Neuronal stem cell (in vitro differentiated cells): ENCODE results near the gene NXN.

Experiments used
- DNase-seq: peaks from one replicate; pipeline ENCODE4 v3.0.0-alpha.2; 2013; ENCODE audit warnings: low spot score
- H2AFZ ChIP-seq: one replicate; pipeline ENCODE4 v1.6.1; 2013; ENCODE audit warnings: mild to moderate bottlenecking, low read length, inconsistent platforms
- H2AK5ac ChIP-seq: 2 replicates; pipeline ENCODE4 v1.6.1; 2013; ENCODE audit warnings: low read depth, mild to moderate bottlenecking, inconsistent platforms, low read length, moderate library complexity, mixed read lengths
- H2BK120ac ChIP-seq: 2 replicates; pipeline ENCODE4 v1.6.1; 2013; ENCODE audit warnings: low read depth, mild to moderate bottlenecking, inconsistent platforms, low read length, moderate library complexity, mixed read lengths
- H2BK12ac ChIP-seq: one replicate; pipeline ENCODE4 v1.6.1; 2013; ENCODE audit warnings: low read length, inconsistent platforms
- H2BK15ac ChIP-seq: 2 replicates; pipeline ENCODE4 v1.6.1; 2013; ENCODE audit warnings: mild to moderate bottlenecking, low read length, inconsistent platforms, mixed read lengths
- H2BK5ac ChIP-seq: one replicate; pipeline ENCODE4 v1.6.1; 2013; ENCODE audit warnings: inconsistent platforms, mild to moderate bottlenecking, low read length, moderate library complexity
- H3K14ac ChIP-seq: one replicate; pipeline ENCODE4 v1.6.1; 2013; ENCODE audit warnings: low read length, inconsistent platforms
- H3K18ac ChIP-seq: 2 replicates; pipeline ENCODE4 v1.6.1; 2013; ENCODE audit warnings: low read length, inconsistent platforms
- H3K23ac ChIP-seq: 2 replicates; pipeline ENCODE4 v1.6.1; 2013; ENCODE audit warnings: low read depth, mild to moderate bottlenecking, mixed read lengths, low read length, inconsistent platforms; ENCODE audit not compliant: poor library complexity
- H3K27ac ChIP-seq: replicated peaks from 3 replicates; pipeline ENCODE4 v1.5.1; 2013; ENCODE audit warnings: low read length, inconsistent platforms
- H3K27me3 ChIP-seq, 3 experiments: 2 replicates each; pipeline ENCODE4 v1.6.1; 2013; ENCODE audit warnings: low read length in 3 of 3, mild to moderate bottlenecking in 2 of 3, inconsistent platforms in 1 of 3, low read depth in 1 of 3, mixed read lengths in 1 of 3, moderate library complexity in 1 of 3; ENCODE audit not compliant: control insufficient read depth in 3 of 3, insufficient read depth in 3 of 3
- H3K36me3 ChIP-seq, 2 donors: replicated peaks in 1 of 2; 2 replicates each; pipeline ENCODE4 v1.6.1; 2013; ENCODE audit warnings: low read length in 2 of 2; ENCODE audit not compliant: control insufficient read depth in 2 of 2, insufficient read depth in 2 of 2
- H3K4ac ChIP-seq: 2 replicates; pipeline ENCODE4 v1.6.1; 2013; ENCODE audit warnings: inconsistent platforms, mild to moderate bottlenecking, low read length, moderate library complexity
- H3K4me1 ChIP-seq, 2 donors: 1 replicate in 1 of 2; 2 replicates in 1 of 2; pipeline ENCODE4 v1.6.1; 2013; ENCODE audit warnings: low read length in 2 of 2, low read depth in 1 of 2; ENCODE audit not compliant: control insufficient read depth in 2 of 2, insufficient read depth in 1 of 2
- H3K4me2 ChIP-seq: one replicate; pipeline ENCODE4 v1.6.1; 2013; ENCODE audit warnings: mild to moderate bottlenecking, low read length, inconsistent platforms; ENCODE audit not compliant: insufficient read depth, poor library complexity, severe bottlenecking
- H3K4me3 ChIP-seq, 2 donors: 2 replicates each; pipeline ENCODE4 v1.5.1; 2013; ENCODE audit warnings: low read length in 2 of 2, mild to moderate bottlenecking in 2 of 2, inconsistent platforms in 1 of 2, moderate library complexity in 1 of 2
- H3K79me1 ChIP-seq: one replicate; pipeline ENCODE4 v1.6.1; 2013; ENCODE audit warnings: low read depth, mild to moderate bottlenecking, inconsistent platforms, low read length, moderate library complexity
- H3K9ac ChIP-seq: one replicate; pipeline ENCODE4 v1.6.1; 2013; ENCODE audit warnings: mild to moderate bottlenecking, low read depth, low read length, inconsistent platforms; ENCODE audit not compliant: poor library complexity
- H3K9me3 ChIP-seq, 2 donors: replicated peaks in 1 of 2; 2 replicates each; pipeline versions ENCODE3 to v1.6.1; 2013; ENCODE audit warnings: low read length in 2 of 2, mild to moderate bottlenecking in 2 of 2, inconsistent platforms in 1 of 2, low read depth in 1 of 2, mixed read lengths in 1 of 2, moderate library complexity in 1 of 2; ENCODE audit not compliant: control insufficient read depth in 2 of 2, insufficient read depth in 1 of 2
- H4K8ac ChIP-seq: one replicate; pipeline ENCODE4 v1.6.1; 2013; ENCODE audit warnings: low read depth, mild to moderate bottlenecking, inconsistent platforms, low read length, moderate library complexity
- H4K91ac ChIP-seq: one replicate; pipeline ENCODE4 v1.6.1; 2013; ENCODE audit warnings: low read length, low read depth, mild to moderate bottlenecking, inconsistent platforms; ENCODE audit not compliant: poor library complexity
- WGBS, 2 donors: extraction: QIAGEN DNeasy Blood & Tissue Kit; methylation state at CpG; one replicate each; pipeline ENCODE4 v1.1.7; 2013; ENCODE audit warnings: missing lambda C conversion rate in 2 of 2, mixed read lengths in 1 of 2; ENCODE audit not compliant: insufficient read length in 2 of 2, insufficient replicate concordance in 1 of 2; ENCODE audit errors: extremely low coverage in 2 of 2; 5-methylcytosine and 5-hydroxymethylcytosine counted together

The NXN gene

DNA sequence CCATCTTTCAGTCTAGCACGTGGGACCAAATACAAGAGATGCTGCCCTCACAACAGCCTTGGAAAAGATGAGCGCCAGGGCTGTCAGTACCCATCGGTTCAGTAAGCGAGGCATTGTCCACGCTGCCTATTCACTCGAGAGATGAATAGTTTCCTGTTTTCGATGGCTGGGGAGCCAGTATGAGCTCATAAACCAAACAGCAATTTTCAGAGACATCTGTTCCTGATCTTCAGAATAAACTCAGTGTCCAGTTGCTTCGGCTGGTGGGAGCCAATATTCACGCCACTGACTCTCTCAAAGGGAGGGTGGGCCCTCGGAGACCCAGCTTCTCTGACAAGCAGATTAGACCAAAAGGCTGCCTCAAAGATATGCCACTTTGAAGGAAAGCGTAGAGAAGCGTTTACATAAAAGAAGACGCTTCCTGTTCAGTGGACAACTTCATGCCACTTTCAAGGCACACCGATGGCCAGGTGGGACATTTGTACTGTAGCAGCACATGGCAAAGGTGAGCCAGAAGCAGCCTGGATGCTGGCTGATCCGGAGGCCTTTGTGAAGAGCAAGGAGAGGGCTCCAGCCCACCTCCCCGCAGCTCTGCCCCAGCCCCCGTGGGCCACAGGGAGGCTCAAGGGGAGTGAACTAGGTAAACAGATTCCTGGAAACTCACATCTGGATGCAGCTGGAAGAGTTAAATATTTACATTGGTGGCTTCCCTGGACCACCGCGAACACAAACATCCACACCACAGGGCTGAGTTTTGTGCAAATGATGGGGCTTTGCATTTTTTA, 23.4 kb upstream of the NXN start:
- H3K18ac ChIP-seq = no peak overlapping the region
- no peak overlapping the region for H3K4ac ChIP-seq
- peaks cover 55 to 84% of the 10 kb centered on the region in 2 donors for H3K36me3 ChIP-seq
- no peak overlapping the region for H4K8ac ChIP-seq
- no peak overlapping the region for H2AFZ ChIP-seq
- DNase-seq = no peak
- H3K4me3 ChIP-seq = no peak overlapping the region
- H4K91ac ChIP-seq = no peak overlapping the region
- H2BK15ac ChIP-seq = no peak overlapping the region
- H3K14ac ChIP-seq = peak overlapping the region; percentile 17
- no CpG with 5 or more reads among the region's 19 CpGs for WGBS, 2 donors
- no peak overlapping the region for H2AK5ac ChIP-seq
- H3K9ac ChIP-seq = no peak overlapping the region
- H3K23ac ChIP-seq = no peak overlapping the region
- H2BK12ac ChIP-seq = no peak overlapping the region
- no peaks in the 10 kb centered on the region for H3K79me1 ChIP-seq
- H3K27me3 ChIP-seq = no peaks in the 10 kb centered on the region
- no peak overlapping the region for H2BK5ac ChIP-seq
- no peak overlapping the region for H2BK120ac ChIP-seq
- no peaks in the 10 kb centered on the region for H3K9me3 ChIP-seq
- peaks cover 0 to under 1% of the 10 kb centered on the region in 2 donors for H3K4me1 ChIP-seq
- H3K4me2 ChIP-seq = no peak overlapping the region
- H3K27ac ChIP-seq = no peak overlapping the region

DNA sequence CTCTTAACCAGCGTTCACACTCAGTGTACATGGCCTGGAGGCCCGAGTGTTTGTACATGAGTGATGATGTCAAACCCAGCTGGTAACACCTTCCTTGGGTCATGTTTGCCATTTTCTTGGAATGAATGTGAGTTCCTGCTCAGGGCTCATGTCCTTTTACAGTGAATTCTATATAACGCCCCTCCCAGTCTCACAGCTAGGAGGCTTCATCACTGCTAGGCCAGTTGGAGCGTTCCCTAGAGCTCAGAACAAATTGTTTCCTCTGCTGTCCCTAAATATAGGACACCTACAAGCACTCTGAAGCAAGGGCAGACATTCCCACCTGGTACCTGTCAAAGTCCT, 22.8 kb upstream of the NXN start:
- H2BK12ac ChIP-seq = no peak overlapping the region
- H3K4me1 ChIP-seq = peaks cover 3% of the 10 kb centered on the region in 2 donors
- no peak for DNase-seq
- H4K91ac ChIP-seq = no peak overlapping the region
- no CpG with 5 or more reads among the region's 4 CpGs for WGBS, 2 donors
- H4K8ac ChIP-seq = no peak overlapping the region
- peaks cover under 1% of the 10 kb centered on the region for H3K79me1 ChIP-seq
- no peak overlapping the region for H2BK5ac ChIP-seq
- no peak overlapping the region for H3K23ac ChIP-seq
- H3K14ac ChIP-seq = no peak overlapping the region
- H3K36me3 ChIP-seq = peaks cover 53 to 78% of the 10 kb centered on the region in 2 donors
- H3K27ac ChIP-seq = no peak overlapping the region
- no peak overlapping the region for H3K4me3 ChIP-seq
- H2BK120ac ChIP-seq = no peak overlapping the region
- H2AFZ ChIP-seq = no peak overlapping the region
- H3K4me2 ChIP-seq = no peak overlapping the region
- no peaks in the 10 kb centered on the region for H3K9me3 ChIP-seq
- H3K9ac ChIP-seq = no peak overlapping the region
- H2BK15ac ChIP-seq = no peak overlapping the region
- H2AK5ac ChIP-seq = no peak overlapping the region
- no peaks in the 10 kb centered on the region for H3K27me3 ChIP-seq
- H3K18ac ChIP-seq = no peak overlapping the region
- H3K4ac ChIP-seq = no peak overlapping the region

DNA sequence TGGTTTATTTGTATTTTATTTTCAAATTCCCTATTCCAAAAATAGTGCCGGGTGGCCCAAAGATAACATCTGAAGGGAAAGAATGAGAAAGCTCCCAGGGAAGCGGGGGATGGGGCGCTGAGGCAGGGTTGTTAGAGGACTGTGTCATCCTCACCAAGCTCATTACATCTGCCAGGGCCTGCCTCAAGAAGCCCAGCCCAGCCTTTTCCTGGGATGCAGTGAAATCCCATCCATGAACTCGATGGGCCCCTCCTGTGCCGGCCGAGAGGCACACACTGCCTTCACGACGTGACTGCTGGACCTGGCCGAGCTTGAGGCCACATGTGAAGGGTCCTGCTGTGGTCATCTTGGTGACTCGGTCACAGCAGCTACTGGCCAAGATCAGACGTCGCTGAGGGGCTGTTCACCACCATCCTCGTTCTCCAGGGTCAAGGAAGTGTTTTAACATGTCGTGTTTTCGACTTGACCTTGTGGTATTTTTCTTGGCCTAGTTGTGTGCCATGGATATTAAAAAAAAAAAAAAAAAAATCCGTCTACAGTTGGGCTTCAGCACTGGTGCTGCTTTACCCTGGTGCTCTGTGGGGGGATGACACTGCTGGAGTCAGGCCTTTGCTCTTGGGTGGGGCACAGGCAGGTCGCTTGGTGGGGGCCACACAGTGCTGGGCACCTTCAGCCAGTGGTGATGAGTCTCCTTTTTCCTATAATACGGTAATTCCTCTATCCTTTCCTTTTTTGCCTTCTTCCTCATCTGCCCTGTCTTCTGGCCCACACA, 22.2 kb upstream of the NXN start:
- no peak overlapping the region for H2BK120ac ChIP-seq
- no peak overlapping the region for H4K8ac ChIP-seq
- H3K23ac ChIP-seq = peak overlapping the region; percentile 65
- peaks cover 3% of the 10 kb centered on the region in 2 donors for H3K4me1 ChIP-seq
- peak overlapping the region; percentile 33 for H3K9ac ChIP-seq
- peak overlapping the region in 1 of 2 donors; percentile 5 for H3K4me3 ChIP-seq
- no peak overlapping the region for H3K27ac ChIP-seq
- no peaks in the 10 kb centered on the region for H3K9me3 ChIP-seq
- H3K14ac ChIP-seq = no peak overlapping the region
- peaks cover 4% of the 10 kb centered on the region for H3K79me1 ChIP-seq
- no peak overlapping the region for H2BK12ac ChIP-seq
- H3K27me3 ChIP-seq = no peaks in the 10 kb centered on the region
- H2BK15ac ChIP-seq = no peak overlapping the region
- no peak overlapping the region for H2BK5ac ChIP-seq
- no peak overlapping the region for H3K4ac ChIP-seq
- H4K91ac ChIP-seq = no peak overlapping the region
- DNase-seq = no peak
- H3K18ac ChIP-seq = no peak overlapping the region
- H2AK5ac ChIP-seq = no peak overlapping the region
- WGBS, 2 donors = no CpG with 5 or more reads among the region's 18 CpGs
- peaks cover 51 to 73% of the 10 kb centered on the region in 2 donors for H3K36me3 ChIP-seq
- no peak overlapping the region for H3K4me2 ChIP-seq
- H2AFZ ChIP-seq = no peak overlapping the region
